NCI-H2171 treated with DMSO at 0.1 percent for 48 hours (cell line): Measurements from ENCODE around the gene TBL2.
"Not testable (repeated sequence)": the region's sequence is repeated elsewhere in the genome, so short reads cannot be mapped to it uniquely, and the experiment has no call there.

Experiments
- DNase-seq: peaks from one replicate; lab custom pipeline; 2025; lab: John Stamatoyannopoulos, UW

Gene TBL2

GRCh38 chr7:73606801-73607691 is 28.7 kb upstream of the TBL2 start:
- peak; percentile 46 for DNase-seq

- no peak for DNase-seq
These were observed 27.3 kb upstream of the TBL2 start for GRCh38 chr7:73605601-73606220.

DNA sequence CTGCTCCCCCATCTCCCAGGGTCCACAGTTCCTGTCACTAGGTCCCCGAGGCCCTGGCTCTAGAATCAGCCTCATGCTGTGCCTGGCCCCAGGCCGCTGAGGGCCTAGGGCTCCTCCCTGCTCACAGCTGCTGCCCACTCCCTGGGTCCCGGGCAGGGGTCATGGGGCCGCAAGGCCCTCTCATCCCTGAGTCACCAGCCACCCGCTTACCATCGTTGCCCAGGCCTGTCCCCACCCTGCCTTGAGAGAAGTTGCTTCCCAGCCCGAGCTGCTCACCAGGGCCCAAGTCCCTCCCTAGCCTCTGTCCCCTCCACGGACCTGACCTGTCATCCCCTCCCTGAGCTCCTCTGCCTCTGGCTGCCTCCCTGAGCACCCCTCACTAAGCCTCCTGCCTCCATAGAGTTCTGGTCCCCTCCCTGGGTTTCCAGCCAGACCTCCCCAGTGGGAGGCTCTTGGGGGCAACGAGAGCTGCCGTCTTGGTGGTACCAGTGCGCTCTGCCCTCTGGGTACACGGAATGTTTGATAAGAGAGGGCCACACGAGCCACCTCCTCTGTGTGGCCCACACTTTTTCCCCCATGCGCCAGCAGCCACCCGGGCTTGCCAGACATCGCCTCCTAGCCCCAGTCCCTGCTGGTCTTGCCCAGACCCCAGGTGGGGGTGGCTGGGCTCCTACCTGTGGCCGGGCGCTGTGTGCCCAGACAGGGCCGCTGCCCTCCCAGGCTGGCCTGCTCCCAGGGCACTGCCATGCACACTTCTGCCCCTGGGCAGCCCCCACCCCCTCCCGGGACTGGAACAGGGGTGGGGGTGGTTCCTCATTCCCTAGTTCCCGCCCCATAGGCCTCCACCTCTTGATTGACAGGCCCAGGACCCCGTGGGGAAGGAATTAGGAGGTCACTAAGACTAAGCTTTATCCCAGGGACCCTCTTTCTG is 24.6 kb upstream of the TBL2 start:
- no peak for DNase-seq

- no peak for DNase-seq
These were observed 21.5 kb upstream of the TBL2 start for GRCh38 chr7:73599916-73600315.

DNA sequence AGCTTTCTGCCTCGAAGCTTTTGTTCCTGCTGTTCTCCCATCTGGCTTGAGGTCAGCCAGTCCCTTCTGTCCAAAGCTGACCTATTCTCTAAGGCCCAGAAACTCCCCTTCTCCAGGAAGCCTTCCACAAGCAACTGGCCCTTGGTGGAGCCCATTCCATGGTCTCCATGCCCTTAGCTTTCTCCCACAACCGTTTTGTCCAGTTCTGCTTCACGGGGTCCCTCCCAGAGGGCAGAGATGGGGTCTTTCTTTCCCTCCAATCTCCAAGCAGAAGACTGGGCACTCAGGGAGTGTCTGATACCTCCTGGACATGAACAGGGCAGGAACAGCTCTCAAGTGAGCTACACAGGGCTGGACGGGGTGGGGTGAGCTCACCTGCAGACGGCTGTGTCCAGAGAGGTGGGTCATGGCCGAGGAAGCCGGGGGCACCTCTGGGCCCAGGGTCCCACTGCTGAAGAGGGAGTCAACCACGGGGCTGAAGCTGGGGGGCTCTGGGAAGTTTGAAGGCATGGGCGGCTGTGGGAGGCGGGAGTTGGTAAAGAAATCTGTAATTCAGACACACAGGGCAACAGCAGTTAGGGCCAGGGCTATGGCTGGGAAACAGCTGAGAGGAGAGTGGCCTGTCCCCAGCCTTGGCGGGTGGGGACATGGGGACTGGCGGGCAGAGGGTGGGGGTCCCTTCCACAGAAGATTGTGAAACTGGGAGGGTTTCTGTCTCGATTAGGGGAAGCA is 20.9 kb upstream of the TBL2 start:
- no peak for DNase-seq

GRCh38 chr7:73597978-73598782 is 19.8 kb upstream of the TBL2 start:
- no peak for DNase-seq

DNA sequence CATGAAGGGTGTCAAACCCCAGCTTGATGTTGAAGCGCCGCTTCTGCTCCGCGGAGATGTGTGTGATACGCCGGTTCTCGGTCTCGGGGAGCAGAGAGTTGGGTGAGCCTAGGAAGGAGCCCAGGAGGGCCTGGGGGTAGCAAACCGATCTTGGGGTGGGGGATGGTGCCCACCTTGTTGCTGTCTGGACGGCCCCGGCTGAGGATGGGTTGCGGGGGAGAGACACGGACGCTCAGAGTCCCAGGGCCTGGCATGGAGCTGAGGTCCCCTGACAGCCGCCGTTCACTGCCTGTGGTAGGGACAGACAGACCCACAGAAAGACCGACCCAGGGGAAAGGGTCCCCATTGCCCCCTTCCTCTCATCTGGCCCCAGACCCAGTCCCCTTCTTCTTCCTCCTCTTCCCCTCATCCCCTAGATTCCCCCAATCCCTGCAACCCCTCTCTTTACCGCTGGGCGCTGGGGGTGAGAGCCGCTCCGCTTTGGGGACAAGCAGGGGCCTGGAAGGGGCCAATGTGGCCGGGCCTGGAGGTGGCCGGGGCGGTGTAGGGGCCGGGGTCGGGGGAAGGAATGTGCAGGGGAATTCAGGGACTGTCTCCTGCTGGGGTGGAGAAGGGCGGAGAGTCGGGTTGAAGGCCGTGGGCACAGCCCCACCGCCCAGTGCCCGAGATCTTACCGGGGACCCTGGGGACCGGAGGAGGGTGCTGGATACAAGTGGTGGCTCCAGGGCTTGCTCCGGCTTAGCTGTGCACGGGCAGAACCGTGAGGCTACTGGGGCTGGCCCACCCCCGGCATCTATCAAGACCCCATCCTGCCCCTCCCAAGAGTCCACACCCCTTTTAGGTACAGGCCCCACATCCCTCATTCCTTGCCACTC is 18.0 kb upstream of the TBL2 start:
- DNase-seq: no peak

DNA sequence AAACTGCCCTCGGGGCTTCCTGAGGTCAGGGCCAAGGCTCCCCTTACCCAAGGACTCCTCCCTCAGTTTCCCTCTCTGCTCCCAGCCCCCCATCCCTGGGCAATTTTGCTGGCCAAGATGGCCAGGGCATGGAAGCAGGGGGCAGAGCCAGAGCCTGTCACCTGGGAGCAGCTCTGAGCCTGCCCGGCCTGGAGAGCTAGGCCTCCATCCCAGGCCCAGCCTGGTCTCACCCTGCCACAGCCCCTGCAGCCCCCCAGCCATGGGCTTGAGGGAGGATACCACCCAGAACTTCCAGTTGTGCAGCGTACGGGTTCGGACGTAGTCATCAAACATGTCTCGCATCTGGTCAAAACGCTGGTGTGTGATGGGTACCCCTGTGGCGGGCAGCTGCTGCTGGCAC is 17.0 kb upstream of the TBL2 start:
- no peak for DNase-seq

- DNase-seq: no peak
These were observed 15.0 kb upstream of the TBL2 start for GRCh38 chr7:73593207-73594045.

GRCh38 chr7:73586911-73587310 is 8.5 kb upstream of the TBL2 start:
- no peak for DNase-seq

- DNase-seq: no peak
These were observed 6.8 kb upstream of the TBL2 start for GRCh38 chr7:73585196-73585595.

GRCh38 chr7:73582664-73583202 is 4.4 kb upstream of the TBL2 start:
- no peak for DNase-seq

- not testable (repeated sequence) for DNase-seq
These were observed 2.6 kb upstream of the TBL2 start for GRCh38 chr7:73581006-73581405.

DNA sequence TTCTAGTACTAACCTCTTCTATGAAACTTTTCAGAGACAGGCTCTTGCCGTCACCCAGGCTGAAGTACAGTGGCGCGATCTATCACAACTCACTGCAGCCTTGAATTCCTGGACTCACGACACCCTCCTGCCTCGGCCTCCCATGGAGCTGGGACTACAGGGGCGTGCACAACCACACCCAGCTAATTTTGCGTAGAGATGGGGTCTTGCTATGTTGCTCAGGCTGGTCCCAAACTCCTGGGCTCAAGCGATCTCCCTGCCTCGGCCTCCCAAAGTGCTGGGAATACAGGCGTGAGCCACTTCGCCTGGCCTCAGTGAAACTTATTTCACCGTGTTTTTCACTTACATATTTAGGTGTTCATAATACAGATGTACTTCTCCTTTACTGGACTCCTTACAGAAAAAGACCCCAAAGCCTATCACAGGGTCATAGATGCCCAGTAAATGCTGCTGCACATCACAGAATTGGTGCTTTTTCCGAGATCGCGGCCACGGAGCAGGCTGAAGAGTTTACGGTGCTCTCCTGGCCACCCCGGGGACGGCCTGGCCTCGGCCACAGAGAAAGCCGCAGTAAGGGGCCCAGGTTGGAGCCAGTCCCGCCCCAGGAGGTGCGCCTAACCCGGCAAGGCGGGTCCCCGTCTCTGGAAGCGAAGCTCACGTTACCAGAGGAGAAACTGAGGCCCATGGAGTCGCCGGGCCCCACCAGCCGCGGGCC is 595 bp downstream of the TBL2 start:
- DNase-seq: no peak

GRCh38 chr7:73573791-73574190 is 4.6 kb downstream of the TBL2 start:
- no peak for DNase-seq

GRCh38 chr7:73573276-73573675 is 5.1 kb downstream of the TBL2 start:
- DNase-seq: no peak

- no peak for DNase-seq
These were observed 5.6 kb downstream of the TBL2 start for GRCh38 chr7:73572767-73573186.

DNA sequence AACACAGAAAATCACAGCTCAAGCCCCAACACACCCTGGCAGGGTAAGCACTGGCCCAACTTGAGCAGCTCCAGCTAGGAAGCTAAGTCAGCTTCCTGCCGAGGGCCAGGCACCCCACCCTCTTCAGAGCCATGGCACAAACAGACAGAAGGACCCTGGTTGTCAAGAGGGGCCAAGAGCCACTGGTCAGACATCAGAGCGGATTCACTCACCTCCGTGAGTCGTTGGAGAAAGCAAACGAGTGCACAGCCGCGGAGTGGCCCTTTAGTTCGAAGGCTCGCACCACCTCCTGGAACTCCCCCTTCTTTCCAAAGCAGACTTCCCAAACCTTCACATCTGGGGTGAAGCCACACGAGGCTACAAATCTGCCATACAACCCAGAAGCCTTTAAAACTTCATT is 7.4 kb downstream of the TBL2 start:
- no peak for DNase-seq
